GM19468 (cell line): ENCODE results near the gene LDLRAD3.

Experiments
- ATAC-seq: cut with Tn5 transposase; IDR thresholded peaks from one replicate; pipeline ENCODE4 v1.9.1; 2021; ENCODE audit warnings: mild to moderate bottlenecking, moderate library complexity, moderate number of reproducible peaks; ENCODE audit not compliant: unreplicated experiment; ENCODE audit errors: extremely low read depth

LDLRAD3 gene

GRCh38 chr11:35953081-35953760 lies 9.4 kb downstream of the LDLRAD3 start:
- ATAC-seq: no peak

DNA sequence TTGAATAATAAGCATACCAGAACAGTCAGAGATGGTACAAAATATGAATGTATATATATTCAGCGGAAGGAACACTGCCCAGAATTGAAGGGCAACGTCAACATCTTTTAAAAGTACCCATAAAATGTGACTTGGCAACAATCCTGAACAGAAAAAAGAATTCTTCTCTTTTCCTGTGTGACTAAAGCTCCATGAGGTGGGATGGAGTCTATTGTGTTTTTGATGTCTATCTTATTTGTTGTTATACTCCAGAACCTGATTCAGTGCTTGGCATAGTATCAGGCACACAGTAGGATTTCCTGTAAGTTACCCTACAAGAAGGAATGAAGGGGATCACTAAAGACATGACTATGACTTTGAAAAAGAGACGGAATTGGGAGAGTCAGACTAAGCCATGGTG lies 10.3 kb downstream of the LDLRAD3 start:
- no peak for ATAC-seq

GRCh38 chr11:35955636-35956035 lies 11.8 kb downstream of the LDLRAD3 start:
- no peak for ATAC-seq

- no peak for ATAC-seq
Measured at GRCh38 chr11:35962369-35963138, 18.7 kb downstream of the LDLRAD3 start.

DNA sequence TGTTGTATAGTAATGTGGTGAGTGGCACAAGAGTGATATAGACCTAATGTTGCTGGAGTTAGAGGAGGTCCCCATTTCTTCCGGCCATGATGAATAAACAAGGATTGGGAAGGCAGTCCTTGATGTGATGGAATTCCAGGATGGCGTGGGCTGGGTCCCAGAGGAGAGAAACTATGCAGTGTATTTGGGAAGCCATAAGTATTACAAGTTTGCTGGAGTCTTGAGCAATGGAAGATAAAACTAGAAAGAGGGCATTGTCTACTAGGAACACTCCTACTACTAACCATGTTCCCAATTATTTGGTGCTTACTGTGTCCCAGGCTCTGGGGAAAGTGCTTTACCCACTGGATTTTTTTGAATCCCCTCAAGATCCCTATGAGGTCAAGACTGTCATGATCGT lies 20.0 kb downstream of the LDLRAD3 start:
- no peak for ATAC-seq

DNA sequence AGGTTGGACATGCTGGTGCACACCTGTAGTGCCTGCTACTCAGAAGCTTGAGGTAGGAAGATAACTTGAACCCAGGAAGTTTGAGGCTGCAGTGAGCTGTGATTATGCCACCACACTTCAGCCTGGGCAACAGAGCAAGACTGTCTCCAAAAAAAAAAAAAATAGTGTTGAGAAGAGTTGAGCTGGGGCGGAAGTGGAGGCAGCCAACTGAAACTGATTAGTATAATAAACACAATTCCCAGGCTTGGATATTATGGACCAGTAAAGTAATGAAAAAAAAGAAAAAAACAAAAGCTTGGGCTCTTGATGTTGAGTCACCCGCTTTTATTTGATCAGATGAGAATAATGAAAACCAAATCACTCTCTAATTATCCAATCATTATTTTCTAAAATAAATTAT lies 21.0 kb downstream of the LDLRAD3 start:
- ATAC-seq: no peak

DNA sequence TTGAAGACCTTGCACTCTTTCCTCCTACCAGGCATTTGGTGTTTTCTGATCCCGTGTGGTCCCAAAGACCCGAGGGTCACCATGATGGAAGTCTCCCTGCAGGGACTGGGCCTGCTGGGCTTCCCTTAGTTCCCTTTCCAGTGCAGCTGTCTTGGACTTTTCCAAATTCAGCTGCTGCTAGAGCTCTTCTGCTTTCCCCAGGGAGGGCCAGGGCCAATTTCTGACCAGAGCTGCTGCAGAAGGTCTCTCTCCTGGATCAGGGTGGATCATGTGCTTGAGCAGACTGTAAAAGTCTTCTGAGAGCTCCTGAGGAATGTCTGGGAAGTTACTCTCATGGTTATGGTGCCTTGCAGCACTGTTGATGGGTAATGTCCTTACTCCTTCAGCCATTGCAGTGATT lies 23.2 kb downstream of the LDLRAD3 start:
- no peak for ATAC-seq

DNA sequence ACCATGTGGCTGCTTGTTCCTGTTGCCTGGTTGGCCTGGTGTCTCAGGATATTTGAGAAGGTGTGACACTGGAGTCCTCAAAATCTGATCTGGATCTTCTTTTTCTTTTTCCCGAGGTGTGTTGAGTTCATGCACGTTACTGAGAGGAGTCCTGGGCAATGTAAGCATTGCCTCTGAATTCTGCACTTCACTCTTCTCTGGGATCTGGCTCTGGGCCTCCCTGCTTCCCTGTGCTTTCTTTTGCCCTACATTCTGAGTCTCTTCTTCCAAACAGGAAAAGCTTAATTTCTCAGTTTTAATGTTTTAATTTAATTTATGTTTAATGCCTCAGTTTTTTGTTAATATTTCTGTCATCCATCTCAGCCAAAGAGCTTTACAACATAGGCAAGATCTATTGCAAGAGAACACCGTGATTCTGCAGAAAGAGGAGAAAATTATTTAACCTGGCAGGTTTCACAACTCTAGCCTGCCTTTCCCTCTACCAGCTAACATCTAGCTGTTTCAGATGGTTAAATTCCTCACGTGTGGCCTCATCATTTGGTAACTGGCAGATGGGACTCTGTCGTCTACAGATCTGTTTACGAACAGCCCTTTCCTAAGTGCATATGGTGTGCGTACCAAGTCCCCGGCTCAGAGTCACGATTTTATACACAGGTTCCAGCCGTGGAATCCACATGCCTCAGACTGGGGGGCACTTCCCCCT lies 24.7 kb downstream of the LDLRAD3 start:
- ATAC-seq: no peak

DNA sequence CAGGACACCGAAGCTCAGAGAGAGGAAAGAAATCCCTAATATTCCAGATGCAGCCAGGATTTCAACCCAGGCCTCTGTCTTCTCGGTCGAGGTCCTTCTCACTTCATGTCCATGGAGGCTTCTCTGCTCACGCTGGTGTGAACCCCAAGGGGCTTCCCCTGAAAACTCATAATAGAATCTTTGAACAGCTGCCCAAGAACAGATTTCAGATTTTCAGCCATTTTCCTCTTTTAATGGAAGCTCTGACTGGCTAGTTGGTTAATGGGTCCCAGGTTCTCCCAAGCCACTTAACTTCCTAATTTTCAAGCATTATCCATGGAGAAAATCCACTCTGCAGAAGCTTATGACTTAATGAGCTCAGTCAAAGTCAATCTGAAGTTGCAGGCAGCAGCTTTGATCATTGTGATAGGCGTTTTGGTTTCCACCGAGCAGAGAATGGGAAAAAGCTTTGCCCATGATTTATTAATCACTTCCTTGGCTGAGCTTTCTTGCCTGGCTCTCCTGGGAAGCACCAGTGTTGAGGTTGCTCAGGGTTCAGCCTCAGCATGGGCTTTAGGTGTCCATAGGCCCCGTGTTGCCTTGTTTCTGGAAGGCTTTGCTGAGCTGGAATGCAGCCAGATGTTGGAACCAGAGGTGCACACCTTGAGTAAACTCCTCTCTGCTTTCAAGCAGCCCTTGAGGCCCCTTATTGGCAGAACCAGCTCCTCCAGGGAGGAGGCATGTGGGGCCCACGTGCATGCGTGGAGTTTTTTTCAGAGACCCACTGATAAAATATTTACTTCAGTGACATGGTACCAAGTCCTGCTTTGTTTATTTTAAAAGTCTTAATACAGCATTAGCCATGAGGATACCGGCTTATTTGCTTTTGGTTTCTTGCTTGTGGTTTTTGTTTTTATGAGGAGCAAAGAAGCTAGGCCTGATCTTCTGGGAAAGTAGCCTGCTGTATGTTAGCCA lies 25.5 kb downstream of the LDLRAD3 start:
- ATAC-seq: no peak

GRCh38 chr11:35970445-35970844 lies 26.6 kb downstream of the LDLRAD3 start:
- ATAC-seq: no peak

DNA sequence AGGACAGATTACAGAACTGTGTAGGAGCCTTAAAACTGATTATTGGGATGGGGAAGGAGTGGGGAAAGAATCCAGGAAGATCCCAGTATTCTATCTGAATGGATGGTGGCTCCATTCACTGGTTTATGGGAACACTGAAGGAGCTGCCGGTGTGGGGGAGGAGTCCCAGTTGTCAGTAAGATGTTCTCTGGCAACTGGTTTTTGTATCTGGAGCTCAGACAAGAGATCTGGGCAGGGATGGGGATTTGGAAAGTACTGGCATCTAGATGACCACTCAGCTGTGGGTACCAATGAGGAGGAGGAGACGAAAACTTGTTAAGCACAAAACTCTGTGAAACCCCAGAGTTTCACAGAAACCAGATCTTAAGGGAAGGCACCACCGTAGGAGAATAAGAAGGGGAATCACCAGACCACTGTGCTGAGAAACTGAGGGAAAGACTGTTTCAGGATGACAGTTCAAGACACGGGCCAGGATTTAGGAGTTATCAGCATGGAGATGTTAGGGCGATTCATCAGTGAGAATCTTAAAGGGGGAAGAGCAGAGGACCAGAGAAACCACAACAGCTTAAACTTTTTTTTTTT lies 28.1 kb downstream of the LDLRAD3 start:
- ATAC-seq: no peak

DNA sequence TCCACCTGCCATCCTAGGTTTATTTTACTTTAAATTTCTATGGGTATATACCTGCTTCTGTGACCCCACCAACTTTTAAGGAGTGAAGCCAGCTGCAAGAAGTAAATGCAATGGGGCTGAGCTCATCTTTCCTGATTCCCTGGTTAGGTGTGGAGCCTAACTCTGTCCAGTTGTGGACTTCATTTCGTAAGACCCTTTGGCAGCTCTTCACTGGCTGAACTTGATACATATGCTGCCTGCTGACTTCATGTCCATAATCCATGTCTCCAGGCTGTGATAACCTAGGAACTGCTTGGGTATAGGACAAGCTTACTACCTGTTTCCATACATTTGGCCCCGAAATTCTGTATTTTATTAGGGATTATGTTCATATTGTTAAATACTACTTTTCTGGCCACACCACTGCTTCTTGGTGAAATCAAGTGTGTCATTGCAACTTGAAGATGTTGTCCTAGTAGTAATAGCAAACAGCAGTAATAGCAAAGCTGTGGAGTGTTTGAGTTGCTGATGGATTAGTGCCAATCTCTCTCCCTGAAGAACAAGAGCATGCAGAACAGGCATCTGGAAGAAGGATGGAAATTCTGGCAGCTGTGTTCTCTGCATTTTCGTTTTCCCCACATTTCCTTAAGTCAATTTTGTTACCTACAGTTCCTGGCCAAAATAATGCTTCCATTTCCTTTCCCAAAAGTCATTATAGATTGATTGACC lies 31.2 kb downstream of the LDLRAD3 start:
- ATAC-seq: no peak

GRCh38 chr11:35976434-35976833 lies 32.6 kb downstream of the LDLRAD3 start:
- ATAC-seq: no peak

DNA sequence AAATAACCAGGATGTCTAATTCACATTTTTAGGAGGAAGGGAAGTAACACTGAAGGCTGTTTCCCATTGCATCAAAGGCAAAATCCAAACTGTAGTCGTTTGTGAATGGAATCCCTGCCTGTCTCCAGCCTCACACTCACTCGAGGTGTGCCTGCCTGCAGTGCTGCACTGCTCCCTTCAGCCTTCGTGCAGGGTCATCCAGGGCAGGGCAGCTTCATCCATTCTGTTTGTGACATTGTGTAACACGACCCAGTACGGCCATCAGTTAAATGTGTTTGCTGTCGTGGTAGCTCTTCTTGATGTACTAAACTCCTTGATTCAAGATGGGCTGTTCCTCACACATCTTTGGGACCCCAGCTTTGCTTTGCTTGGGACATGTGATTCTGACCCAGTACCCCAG lies 34.3 kb downstream of the LDLRAD3 start:
- ATAC-seq: no peak

- no peak for ATAC-seq
Measured at GRCh38 chr11:35978891-35979290, 35.0 kb downstream of the LDLRAD3 start.

GRCh38 chr11:35980686-35981390 lies 37.0 kb downstream of the LDLRAD3 start:
- no peak for ATAC-seq

GRCh38 chr11:35981581-35981980 lies 37.7 kb downstream of the LDLRAD3 start:
- ATAC-seq: no peak

DNA sequence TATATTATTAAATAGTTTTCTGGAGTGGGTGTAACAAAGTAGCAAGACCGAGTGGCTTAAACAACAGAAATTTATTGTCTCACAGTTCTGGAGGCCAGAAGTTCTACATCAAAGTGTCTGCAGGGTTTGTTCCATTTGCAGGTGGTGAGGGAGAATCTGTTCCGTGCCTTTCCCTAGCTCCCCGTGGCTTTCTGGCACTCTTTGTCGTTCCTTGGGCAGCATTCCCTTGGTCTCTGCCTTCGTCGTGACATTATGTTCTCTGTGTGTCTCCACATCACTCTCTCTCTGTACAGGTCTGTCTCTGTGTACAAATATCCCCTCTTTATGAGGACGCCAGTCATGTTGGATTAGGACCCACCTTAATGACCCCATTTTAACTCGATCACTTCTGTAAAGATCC lies 38.2 kb downstream of the LDLRAD3 start:
- no peak for ATAC-seq

DNA sequence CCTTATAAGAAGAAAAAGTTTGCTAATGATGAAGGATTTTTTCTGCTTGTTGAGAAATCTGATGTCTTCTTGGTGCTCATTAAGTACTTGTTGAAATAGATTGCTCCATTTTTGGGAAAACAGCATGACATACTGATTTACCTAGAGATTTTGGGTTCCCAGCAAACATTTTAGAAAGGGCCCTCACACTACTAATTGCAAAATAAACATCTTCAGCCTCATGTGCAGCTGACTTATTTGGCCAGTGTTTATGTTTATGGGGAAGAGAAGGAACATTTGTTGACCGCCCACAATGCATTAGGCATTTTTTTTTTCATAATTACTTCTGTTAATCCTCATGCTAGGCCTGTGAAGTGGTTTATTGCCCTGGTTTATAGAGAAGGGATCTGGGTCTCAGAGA lies 40.1 kb downstream of the LDLRAD3 start:
- no peak for ATAC-seq
